SK-N-SH (cell line): ENCODE data around the gene PRR15. TPM values are rescaled to one million over a fixed set of nuclear protein-coding genes. Genes with fewer than 3 reads are reported as not detected.
A peak's percentile ranks its signal among the peaks of the same experiment; 100 is the strongest.

Experiments used
- CTCF ChIA-PET: fragments of 300-600, 350-600 bp; formaldehyde crosslinking; extraction: SDS; loops from one replicate; lab custom pipeline; 2021; lab: Yijun Ruan, JAX
- POLR2A ChIA-PET: fragments of 350-600 bp; sonication (Branson Sonifier 250); formaldehyde crosslinking; extraction: SDS; loops from one replicate; lab custom pipeline; 2020; ENCODE audit warnings: antibody characterized with exemption, inconsistent platforms; lab: Yijun Ruan, JAX
- DNase-seq: peaks from one replicate; pipeline ENCODE4 v3.0.0; 2012
- H2AFZ ChIP-seq: fragments of 200-600 bp; sonication (generic); 2 replicates; pipeline ENCODE4 v1.8.1; 2016; ENCODE audit warnings: antibody characterized with exemption, mild to moderate bottlenecking, low read depth
- H3F3A ChIP-seq: fragments of 200-600 bp; sonication (generic); replicated peaks from 2 replicates; pipeline ENCODE3; 2016; ENCODE audit warnings: antibody characterized with exemption, mild to moderate bottlenecking; ENCODE audit not compliant: insufficient read depth
- H3K27ac ChIP-seq, 2 experiments: fragments of 200-500 bp in 1 of 2; fragments of 200-600 bp in 1 of 2; sonication (Bioruptor generic) in 1 of 2; sonication (generic), shearing (Covaris generic) in 1 of 2; 2 replicates each; pipeline versions ENCODE4 v1.5.1 to v1.6.1; 2014 to 2016; ENCODE audit warnings: low read depth in 2 of 2, inconsistent platforms in 1 of 2, low read length in 1 of 2, mild to moderate bottlenecking in 1 of 2, mixed read lengths in 1 of 2
- H3K27me3 ChIP-seq: fragments of 200-600 bp; sonication (generic), shearing (Covaris generic); 2 replicates; pipeline ENCODE4 v1.6.1; 2016; ENCODE audit warnings: mixed run types; ENCODE audit not compliant: insufficient read depth
- H3K36me3 ChIP-seq, 2 experiments: fragments of 200-500 bp in 1 of 2; fragments of 200-600 bp in 1 of 2; sonication (Bioruptor generic) in 1 of 2; sonication (generic) in 1 of 2; replicated peaks in 1 of 2; 2 replicates each; pipeline versions ENCODE3 to v1.5.1; 2014 to 2016; ENCODE audit warnings: low read length in 1 of 2, mild to moderate bottlenecking in 1 of 2; ENCODE audit not compliant: insufficient read depth in 2 of 2, control insufficient read depth in 1 of 2
- H3K4me1 ChIP-seq, 2 experiments: fragments of 200-500 bp in 1 of 2; fragments of 200-600 bp in 1 of 2; sonication (Bioruptor generic) in 1 of 2; sonication (generic), shearing (Covaris generic) in 1 of 2; 2 replicates each; pipeline versions ENCODE4 v1.5.1 to v1.6.1; 2014 to 2016; ENCODE audit warnings: low read depth in 1 of 2, low read length in 1 of 2, mixed run types in 1 of 2; ENCODE audit not compliant: insufficient read depth in 2 of 2, control insufficient read depth in 1 of 2
- H3K4me2 ChIP-seq: fragments of 200-600 bp; sonication (generic), shearing (Covaris generic); 2 replicates; pipeline ENCODE4 v1.6.1; 2017; ENCODE audit warnings: mixed run types
- H3K4me3 ChIP-seq, 2 experiments: fragments of 200-500 bp in 1 of 2; fragments of 200-600 bp in 1 of 2; sonication (Bioruptor generic) in 1 of 2; sonication (generic), shearing (Covaris generic) in 1 of 2; 2 replicates each; pipeline versions ENCODE4 v1.5.1 to v1.8.1; 2014 to 2016; ENCODE audit warnings: low read depth in 2 of 2, inconsistent platforms in 1 of 2, low read length in 1 of 2, mild to moderate bottlenecking in 1 of 2, mixed read lengths in 1 of 2, moderate library complexity in 1 of 2
- H3K79me2 ChIP-seq: fragments of 200-600 bp; sonication (generic); 2 replicates; pipeline ENCODE4 v1.8.1; 2017; ENCODE audit warnings: mild to moderate bottlenecking; ENCODE audit not compliant: insufficient read depth
- H3K9ac ChIP-seq: fragments of 200-600 bp; sonication (generic); 2 replicates; pipeline ENCODE4 v1.6.1; 2017; ENCODE audit warnings: mixed run types
- H3K9me2 ChIP-seq: fragments of 200-600 bp; sonication (generic); 2 replicates; pipeline ENCODE4 v1.6.1; 2017; ENCODE audit warnings: mixed run types
- H3K9me3 ChIP-seq: fragments of 200-600 bp; sonication (generic); 2 replicates; pipeline ENCODE4 v1.6.1; 2017; ENCODE audit warnings: mixed run types, mild to moderate bottlenecking, moderate library complexity
- H4K20me1 ChIP-seq: fragments of 200-600 bp; sonication (generic); 2 replicates; pipeline ENCODE4 v1.6.1; 2017; ENCODE audit warnings: mild to moderate bottlenecking, mixed run types; ENCODE audit not compliant: insufficient read depth
- EZH2phosphoT487 ChIP-seq: fragments of 200-600 bp; sonication (generic); IDR thresholded peaks from 2 replicates; pipeline ENCODE4 v1.6.1; 2017; ENCODE audit warnings: low read depth, mixed run types, mild to moderate bottlenecking, antibody characterized with exemption, moderate library complexity, borderline replicate concordance
- POLR2AphosphoS5 ChIP-seq: IDR thresholded peaks from 2 replicates; pipeline ENCODE4 v1.6.1; 2012; ENCODE audit warnings: low read depth, low read length
- RAD21 ChIP-seq: IDR thresholded peaks from 2 replicates; pipeline ENCODE4 v1.6.1; 2012; ENCODE audit warnings: mild to moderate bottlenecking, low read length
- RFX5 ChIP-seq: IDR thresholded peaks from 2 replicates; pipeline ENCODE4 v1.6.1; 2012; ENCODE audit warnings: mild to moderate bottlenecking, improper control_type of control experiment, low read length
- SMC3 ChIP-seq: IDR thresholded peaks from 2 replicates; pipeline ENCODE4 v1.6.1; 2012; ENCODE audit warnings: low read depth, low read length, improper control_type of control experiment
- TAF1 ChIP-seq: IDR thresholded peaks from 2 replicates; pipeline ENCODE4 v1.6.1; 2012; ENCODE audit warnings: low read depth, mild to moderate bottlenecking, low read length, moderate library complexity, borderline replicate concordance
- WGBS: methylation state at CpG from one replicate; pipeline ENCODE4 v1.1.6; 2017; ENCODE audit warnings: low lambda C conversion rate; 5-methylcytosine and 5-hydroxymethylcytosine counted together
- polyA plus RNA-seq, 3 experiments: library from polyadenylated mRNA; depleted of rRNA; stranded (reverse); fragments of >200 nt; gene quantifications; 2 replicates each; pipeline ENCODE4 v1.2.3, GENCODE V29; 2012
- TF ChIP-seq, protein P1 (sequence below): fragments of 200-600 bp; sonication (generic); IDR thresholded peaks from 2 replicates; pipeline ENCODE4 v1.6.1; 2017; ENCODE audit warnings: antibody characterized with exemption, mild to moderate bottlenecking, moderate library complexity
- TF ChIP-seq, protein P2 (sequence below): IDR thresholded peaks from 2 replicates; pipeline ENCODE4 v1.6.1; 2012; ENCODE audit warnings: mild to moderate bottlenecking, low read depth, low read length, moderate library complexity

Gene PRR15
- polyA plus RNA-seq, 1 of the 3 experiments (the other 2 are of a cell fraction) = 0.49 TPM

DNA sequence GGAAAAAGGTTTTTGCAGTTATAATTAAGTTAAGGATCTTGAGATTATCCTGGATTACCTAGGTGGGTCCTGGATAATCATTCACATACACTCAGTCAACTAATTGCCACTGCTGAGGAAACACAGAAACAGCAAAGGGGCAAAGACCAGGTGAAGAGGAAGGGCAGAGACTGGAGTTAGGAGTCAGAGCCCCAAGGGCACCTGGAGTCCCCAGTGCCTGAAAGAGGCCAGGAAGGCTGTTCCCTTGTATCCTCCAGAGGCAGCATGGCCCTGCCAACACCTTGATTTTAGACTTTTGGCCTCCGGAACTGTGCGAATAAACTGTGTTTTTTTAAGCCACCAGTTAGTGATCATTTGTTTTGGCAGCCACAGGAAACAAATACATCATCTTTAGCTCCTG lies 24.6 kb downstream of the PRR15 start:
- no peaks in the 10 kb centered on the region for H3K9me2 ChIP-seq
- CTCF ChIA-PET = interaction anchor here (1.0 to 2.3 kb wide), 15 partner anchors 9 to 630 kb away, joined by 3 to 16 read pairs (median 7); partner anchors contain the start of genes PRR15 and TRIL

DNA sequence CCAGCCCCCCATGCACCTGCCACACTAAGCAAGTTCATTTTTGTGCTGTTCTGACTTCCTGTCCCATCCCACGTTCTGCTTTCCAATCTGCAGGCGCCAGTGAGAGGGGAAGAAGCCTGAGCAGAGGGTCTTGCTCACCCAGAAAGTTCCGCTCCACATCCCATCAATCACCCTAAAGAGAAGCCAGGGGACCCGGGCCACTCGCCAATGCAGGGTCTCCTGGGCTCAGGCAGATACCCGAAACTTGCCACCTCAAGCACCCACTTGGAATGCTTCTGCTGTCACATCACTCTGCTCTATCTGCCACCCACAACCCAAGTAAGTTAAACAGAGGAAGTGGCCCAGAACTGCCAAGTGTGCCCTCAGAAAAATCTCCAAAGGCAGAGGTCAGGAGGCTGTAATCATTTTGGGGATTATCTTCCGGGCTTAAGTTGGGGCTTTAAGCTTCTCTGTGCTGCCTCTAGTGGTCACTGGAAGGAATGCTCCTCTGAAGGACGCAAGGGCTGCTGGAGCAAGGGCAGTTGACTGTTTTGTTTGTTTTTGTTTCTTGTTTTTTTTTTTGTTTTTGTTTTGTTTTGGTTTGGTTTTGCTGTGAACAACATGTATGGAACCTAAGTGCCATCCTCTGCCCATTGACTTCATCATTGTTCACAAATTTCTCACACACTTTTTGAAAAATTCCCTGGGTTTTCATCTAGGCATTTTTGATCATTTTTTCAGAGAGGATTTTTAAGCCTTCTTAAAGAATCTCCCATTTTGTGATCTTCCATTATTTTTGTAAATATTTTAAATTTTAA lies 25.5 kb downstream of the PRR15 start:
- no peaks in the 10 kb centered on the region for H3K36me3 ChIP-seq
- CTCF ChIA-PET = interaction anchor here (0.6 to 2.3 kb wide), 29 partner anchors 10 to 747 kb away, joined by 3 to 16 read pairs (median 4); partner anchors contain the start of genes PRR15 and TRIL
- peak overlapping the region; percentile 70; the same call in 1 of the 2 replicates for H2AFZ ChIP-seq
- H3K79me2 ChIP-seq = no peaks in the 10 kb centered on the region
- H3K4me2 ChIP-seq = no peak overlapping the region
- no peak overlapping the region for H3K4me3 ChIP-seq
- no peaks in the 10 kb centered on the region for H4K20me1 ChIP-seq
- peak; percentile 71 for DNase-seq
- no peaks in the 10 kb centered on the region for H3K9me3 ChIP-seq
- H3K4me1 ChIP-seq = no peaks in the 10 kb centered on the region; a peak in 1 of 4 replicates
- H3F3A ChIP-seq = no peaks in the 10 kb centered on the region
- no peak overlapping the region for H3K27ac ChIP-seq
- H3K9me2 ChIP-seq = no peaks in the 10 kb centered on the region
- TF ChIP-seq SMC3 (peak; percentile 29; the same call in 1 of the 2 replicates), RFX5 (no peak), TAF1 (no peak), RAD21 (peak; percentile 56)
- TF ChIP-seq, protein P1, sequence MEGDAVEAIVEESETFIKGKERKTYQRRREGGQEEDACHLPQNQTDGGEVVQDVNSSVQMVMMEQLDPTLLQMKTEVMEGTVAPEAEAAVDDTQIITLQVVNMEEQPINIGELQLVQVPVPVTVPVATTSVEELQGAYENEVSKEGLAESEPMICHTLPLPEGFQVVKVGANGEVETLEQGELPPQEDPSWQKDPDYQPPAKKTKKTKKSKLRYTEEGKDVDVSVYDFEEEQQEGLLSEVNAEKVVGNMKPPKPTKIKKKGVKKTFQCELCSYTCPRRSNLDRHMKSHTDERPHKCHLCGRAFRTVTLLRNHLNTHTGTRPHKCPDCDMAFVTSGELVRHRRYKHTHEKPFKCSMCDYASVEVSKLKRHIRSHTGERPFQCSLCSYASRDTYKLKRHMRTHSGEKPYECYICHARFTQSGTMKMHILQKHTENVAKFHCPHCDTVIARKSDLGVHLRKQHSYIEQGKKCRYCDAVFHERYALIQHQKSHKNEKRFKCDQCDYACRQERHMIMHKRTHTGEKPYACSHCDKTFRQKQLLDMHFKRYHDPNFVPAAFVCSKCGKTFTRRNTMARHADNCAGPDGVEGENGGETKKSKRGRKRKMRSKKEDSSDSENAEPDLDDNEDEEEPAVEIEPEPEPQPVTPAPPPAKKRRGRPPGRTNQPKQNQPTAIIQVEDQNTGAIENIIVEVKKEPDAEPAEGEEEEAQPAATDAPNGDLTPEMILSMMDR = peak; percentile 98
- H3K9ac ChIP-seq = no peak overlapping the region
- POLR2A ChIA-PET = no interaction called here
- no peaks in the 10 kb centered on the region for H3K27me3 ChIP-seq
- WGBS = 69% methylated on average over 8 of the region's 8 CpGs

More for the DNA sequence above, 24.6 kb downstream of the PRR15 start:
- 74% methylated on average over 2 of the region's 2 CpGs for WGBS
- H3F3A ChIP-seq = no peaks in the 10 kb centered on the region
- no peaks in the 10 kb centered on the region for H3K36me3 ChIP-seq
- H3K4me1 ChIP-seq = no peaks in the 10 kb centered on the region; a peak in 1 of 4 replicates
- H2AFZ ChIP-seq = no peak overlapping the region
- no peak overlapping the region for H3K27ac ChIP-seq
- H4K20me1 ChIP-seq = no peaks in the 10 kb centered on the region
- POLR2A ChIA-PET = no interaction called here
- no peaks in the 10 kb centered on the region for H3K27me3 ChIP-seq
- H3K9me3 ChIP-seq = no peaks in the 10 kb centered on the region
- no peak for DNase-seq
- H3K4me2 ChIP-seq = no peak overlapping the region
- no peaks in the 10 kb centered on the region for H3K79me2 ChIP-seq
- no peak for TF ChIP-seq EZH2phosphoT487
- no peak for TF ChIP-seq POLR2AphosphoS5
- H3K9ac ChIP-seq = no peak overlapping the region
- no peak overlapping the region for H3K4me3 ChIP-seq

DNA sequence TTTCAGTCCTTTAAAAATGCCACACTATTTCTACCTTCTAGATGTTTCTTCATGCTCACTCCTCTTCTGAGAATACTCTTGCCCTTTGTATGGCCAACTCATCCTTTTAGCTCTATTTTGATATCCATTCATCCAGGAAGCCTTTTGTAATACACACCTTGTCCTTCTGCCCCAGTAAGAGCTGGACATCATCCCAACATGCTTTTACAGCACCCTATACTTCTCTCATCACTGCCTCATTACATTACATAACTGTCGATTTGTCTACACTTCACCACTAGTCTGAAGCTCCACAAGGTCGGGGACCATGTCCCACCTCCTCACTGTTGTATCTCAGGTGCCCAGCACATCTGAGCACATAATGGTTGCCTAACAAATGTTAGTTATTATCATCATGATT lies 29.2 kb downstream of the PRR15 start:
- Histone ChIP-seq H3K9ac (no peak overlapping the region), H3F3A (no peaks in the 10 kb centered on the region), H3K4me3 (no peak overlapping the region), H3K9me3 (no peaks in the 10 kb centered on the region), H3K27ac (no peak overlapping the region), H3K27me3 (no peaks in the 10 kb centered on the region), H3K9me2 (no peaks in the 10 kb centered on the region), H3K4me2 (no peak overlapping the region), H2AFZ (no peak overlapping the region), H4K20me1 (no peaks in the 10 kb centered on the region), H3K4me1 (no peaks in the 10 kb centered on the region; a peak in 1 of 4 replicates), H3K36me3 (no peaks in the 10 kb centered on the region), H3K79me2 (no peaks in the 10 kb centered on the region)
- TF ChIP-seq, protein P2, sequence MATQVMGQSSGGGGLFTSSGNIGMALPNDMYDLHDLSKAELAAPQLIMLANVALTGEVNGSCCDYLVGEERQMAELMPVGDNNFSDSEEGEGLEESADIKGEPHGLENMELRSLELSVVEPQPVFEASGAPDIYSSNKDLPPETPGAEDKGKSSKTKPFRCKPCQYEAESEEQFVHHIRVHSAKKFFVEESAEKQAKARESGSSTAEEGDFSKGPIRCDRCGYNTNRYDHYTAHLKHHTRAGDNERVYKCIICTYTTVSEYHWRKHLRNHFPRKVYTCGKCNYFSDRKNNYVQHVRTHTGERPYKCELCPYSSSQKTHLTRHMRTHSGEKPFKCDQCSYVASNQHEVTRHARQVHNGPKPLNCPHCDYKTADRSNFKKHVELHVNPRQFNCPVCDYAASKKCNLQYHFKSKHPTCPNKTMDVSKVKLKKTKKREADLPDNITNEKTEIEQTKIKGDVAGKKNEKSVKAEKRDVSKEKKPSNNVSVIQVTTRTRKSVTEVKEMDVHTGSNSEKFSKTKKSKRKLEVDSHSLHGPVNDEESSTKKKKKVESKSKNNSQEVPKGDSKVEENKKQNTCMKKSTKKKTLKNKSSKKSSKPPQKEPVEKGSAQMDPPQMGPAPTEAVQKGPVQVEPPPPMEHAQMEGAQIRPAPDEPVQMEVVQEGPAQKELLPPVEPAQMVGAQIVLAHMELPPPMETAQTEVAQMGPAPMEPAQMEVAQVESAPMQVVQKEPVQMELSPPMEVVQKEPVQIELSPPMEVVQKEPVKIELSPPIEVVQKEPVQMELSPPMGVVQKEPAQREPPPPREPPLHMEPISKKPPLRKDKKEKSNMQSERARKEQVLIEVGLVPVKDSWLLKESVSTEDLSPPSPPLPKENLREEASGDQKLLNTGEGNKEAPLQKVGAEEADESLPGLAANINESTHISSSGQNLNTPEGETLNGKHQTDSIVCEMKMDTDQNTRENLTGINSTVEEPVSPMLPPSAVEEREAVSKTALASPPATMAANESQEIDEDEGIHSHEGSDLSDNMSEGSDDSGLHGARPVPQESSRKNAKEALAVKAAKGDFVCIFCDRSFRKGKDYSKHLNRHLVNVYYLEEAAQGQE = no peak
- no peak for TF ChIP-seq EZH2phosphoT487
- ChIA-PET CTCF (interaction anchor here (0.9 to 2.0 kb wide), 6 partner anchors 14 to 329 kb away, joined by 3 to 4 read pairs (median 4); no protein-coding TSS in a partner anchor), POLR2A (no interaction called here)
- DNase-seq = no peak
- WGBS = 53% methylated on average over 2 of the region's 2 CpGs
